ENCODE measurements around the gene C14orf93.
"Not testable (repeated sequence)": the region's sequence is repeated elsewhere in the genome, so short reads cannot be mapped to it uniquely, and the experiment has no call there.

C14orf93 gene

DNA sequence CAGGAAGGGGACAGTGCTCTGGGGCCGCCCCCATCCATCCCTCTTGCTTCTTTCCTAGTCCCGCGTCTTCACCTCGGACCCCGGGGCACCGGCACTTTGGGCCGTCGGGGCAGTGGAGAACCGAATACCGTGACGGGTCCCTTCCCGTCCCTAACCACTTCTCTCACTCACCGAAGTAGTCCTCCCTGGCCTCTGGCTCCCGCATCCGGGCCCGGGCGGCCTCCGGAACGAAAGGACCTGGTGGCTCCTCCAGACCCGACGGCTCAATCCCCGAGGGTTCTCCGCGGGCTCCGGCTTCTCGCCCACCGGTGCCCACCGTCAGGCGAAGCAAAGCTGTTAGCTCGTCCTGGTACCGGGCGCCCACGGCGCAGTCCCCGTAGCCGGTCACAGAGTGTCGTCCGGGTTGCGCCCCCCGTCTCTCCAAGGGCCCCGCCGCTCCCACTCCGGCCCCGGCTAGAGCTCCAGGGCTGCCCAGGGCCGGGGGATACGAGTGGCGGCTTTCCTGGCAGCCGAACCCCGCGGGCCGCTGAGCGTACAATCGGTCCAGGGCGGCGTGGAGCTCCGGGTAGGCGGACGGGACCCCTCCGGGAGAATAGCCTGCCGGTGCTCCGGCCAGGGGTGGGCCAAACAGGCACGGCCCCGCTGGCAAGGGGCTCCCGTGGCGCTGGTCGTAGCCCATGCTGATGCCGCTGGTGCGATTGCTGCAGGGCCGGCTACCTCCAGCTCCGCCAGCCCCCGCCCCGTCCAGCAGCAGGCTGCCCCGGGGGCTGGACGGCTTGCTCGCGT, 28.7 kb downstream of the C14orf93 start:
- intact Hi-C loops (cut with DNase I) = loop anchor here (10.0 kb wide), 1 partner anchor 46 kb away; no protein-coding TSS in a partner anchor
- no peak for DNase-seq

DNA sequence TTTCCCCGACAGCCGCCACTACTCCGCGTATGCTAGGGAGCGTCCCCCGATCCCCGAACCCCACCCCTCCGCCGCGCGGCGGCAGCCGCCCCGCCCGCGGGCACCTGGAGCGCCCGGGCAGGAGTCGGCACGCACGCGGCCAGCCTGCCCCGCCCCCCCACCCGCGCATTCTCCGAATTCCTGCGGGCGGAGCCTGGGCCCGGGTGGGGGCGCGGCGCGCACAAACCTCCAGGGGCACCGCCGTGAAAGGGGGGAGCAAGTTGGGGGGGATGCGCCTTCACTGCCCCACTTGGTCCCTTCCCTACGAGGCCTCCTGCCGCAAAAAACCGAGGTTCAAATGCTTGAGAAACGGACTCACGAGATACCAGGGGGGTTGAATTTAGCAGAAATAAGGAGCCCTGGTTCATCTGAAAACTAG, 29.3 kb downstream of the C14orf93 start:
- intact Hi-C loops (cut with DNase I) = loop anchor here (10.0 kb wide), 1 partner anchor 46 kb away; no protein-coding TSS in a partner anchor
- no peak for DNase-seq

DNA sequence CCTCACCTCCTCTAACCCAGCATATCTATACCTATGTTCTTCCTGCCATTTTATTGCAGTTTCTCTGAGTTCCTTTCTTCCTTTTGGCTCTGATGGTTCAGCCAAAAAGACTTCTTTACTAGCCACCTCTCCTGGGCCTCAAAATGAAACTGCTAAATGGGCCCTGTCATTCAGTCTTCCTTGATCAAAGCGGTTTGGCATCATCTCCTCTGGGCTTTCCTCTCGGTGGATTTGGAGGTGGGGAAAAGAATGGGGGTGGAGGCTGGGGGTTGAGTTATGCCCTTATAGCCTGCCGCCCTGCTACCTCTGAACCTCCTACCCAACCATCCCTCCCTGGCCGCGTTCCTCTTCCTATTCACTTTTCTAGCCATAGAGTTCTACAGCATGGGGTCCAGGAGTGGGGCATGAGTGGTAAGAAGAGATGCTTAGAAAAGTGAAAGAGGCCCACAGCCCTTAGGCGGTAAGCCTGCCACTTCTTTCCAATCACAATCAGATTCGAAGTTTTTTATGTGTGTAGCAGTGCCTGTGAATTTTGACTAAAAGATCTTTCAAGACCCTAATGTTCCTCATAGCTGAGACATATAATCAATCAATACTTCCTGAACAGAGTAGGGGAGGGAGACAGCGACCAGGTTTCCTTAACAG, 30.1 kb downstream of the C14orf93 start:
- DNase-seq = no peak
- intact Hi-C loops (cut with DNase I) = loop anchor here (10.0 kb wide), 1 partner anchor 45 kb away; no protein-coding TSS in a partner anchor

DNA sequence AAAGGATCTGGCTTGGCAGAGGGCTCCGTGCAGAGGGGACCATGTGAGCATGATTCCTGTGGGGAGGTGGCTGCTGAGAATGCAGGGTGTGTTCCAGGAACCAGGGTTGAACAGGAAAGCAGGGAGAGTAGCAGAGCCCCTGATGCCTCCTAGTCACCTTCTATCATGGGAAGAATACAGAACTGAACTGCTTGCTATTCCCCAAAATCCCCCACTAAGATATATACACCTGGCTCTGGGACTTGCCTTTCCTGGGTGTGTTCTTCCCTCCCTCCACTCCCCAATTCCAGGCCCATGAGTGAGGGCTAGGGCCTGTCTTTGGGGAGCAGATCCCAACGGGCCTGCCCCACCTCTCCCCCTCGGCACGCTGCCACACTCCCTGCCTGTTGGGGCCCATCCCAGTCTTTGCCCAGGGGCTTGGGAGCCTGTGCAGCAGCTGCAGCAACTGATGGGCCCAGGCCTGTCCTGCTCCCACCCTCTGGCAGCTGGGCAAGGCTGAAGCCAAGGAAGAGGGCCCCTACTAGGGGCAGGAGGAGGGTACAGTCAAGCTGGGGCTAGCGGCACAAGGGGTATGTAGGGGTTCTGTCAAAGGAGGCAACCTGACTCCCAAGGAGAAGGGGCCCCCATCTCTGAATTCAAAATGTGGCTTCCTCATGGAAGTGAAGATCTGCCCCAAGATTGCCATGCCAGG, 30.8 kb downstream of the C14orf93 start:
- intact Hi-C loops (cut with DNase I) = no loop called here
- DNase-seq = no peak

DNA sequence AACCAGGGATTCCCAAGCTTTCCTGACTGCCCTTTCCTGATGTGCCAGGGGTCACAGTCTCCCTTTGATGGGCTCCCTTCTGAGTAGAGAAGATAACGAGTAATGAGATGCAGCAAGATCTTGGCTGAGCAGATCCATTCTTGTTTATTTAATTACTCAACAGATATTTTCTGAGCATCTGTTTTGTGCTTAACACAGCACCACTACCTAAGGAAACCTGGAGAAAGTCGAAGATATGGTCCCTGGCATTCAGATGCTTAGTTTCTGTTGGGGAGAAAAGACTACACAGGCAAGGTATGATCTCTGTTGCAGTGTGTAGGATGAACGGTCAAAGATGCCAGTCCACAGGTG, 31.5 kb downstream of the C14orf93 start:
- intact Hi-C loops (cut with DNase I) = no loop called here
- no peak for DNase-seq

DNA sequence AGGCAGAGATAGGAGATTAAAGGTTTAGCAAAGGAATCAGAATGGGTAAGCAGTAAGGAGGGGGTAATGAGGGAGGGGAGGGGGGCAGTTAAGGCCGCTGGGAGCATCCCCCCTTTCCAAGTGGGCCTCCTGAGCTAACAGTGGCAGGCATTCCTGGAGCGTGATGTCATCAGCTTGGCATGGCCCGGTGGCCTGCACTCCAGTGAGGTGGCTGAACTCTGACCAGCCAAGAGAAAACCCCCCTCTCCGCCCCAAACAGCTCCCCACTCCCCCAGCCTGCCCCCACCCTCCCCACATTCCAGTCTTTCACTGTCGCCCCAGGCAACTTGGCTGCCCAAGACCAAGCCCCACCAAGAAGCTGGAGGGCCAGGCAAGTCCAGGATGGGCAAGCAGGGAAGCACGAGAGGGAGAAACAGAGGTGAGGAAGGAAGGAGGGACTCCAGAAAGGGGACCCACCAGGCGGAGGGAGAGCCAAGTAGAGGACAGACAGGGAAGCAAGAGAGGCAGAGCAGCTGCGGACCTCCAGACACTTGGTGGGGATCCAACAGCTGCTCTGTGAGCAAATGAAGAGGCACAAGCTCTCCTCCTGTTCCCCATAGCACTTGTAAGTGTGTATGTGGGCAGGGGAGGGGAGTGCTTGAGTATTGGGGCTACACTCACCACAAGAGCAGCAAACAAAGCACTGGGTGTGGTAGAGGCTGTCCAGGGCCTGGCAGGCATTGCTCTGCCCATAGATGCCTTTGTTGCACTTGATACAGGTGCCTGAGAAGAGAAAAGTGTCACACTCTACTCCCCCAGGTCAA, 32.1 kb downstream of the C14orf93 start:
- DNase-seq = peak in 1 of 42 donors; percentile 56
- intact Hi-C loops (cut with DNase I) = no loop called here

DNA sequence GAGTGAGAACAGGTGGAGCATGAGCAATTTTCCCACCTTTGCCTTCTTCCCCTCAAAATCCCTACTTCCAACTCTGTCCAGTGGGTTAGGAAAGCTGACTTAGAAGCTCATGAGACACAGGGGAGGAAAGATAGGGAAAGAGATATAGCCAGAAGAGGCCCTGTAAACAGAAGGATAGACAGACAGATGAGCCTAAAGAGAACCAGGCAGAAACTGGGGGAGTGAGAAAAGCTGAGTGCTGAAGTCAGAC, 32.6 kb downstream of the C14orf93 start:
- intact Hi-C loops (cut with DNase I) = no loop called here
- no peak for DNase-seq

DNA sequence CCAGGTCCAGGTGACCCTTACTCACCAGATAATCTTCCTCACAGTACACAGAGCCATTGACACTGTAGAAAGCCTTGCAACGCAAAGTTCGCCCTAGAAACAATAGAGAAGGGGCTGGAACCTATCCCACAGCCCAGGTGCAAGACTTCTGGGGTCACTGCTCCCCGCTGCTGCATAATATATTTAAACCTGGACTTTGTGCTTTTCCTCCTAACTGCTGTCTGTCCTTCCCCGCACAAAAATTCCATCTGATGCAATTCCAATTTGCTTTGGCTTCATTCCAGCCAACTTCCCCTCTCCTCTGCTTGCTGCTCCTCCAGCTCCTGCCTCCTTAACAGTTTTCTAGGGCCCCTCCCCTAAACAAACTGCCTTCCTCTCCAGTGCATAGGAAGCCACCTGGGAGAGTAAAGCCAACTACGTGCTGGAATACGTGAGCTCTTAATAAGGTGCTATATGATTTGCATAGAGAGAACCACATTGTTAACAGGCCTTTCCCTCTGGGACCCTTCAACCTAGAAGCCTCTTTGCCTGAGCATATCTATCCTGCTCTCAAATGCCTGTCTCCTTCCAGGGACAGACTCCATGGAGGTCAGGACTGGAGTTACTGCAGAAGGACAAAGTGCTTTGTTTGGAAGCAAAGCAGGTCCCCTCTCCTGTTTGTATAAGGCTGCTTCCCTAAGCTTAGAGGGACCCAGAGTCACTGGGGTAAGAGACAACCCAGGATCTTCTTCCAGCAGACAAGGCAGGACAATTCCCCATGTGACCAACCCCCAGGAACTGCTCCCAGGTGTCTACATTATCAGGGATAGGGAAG, 33.1 kb downstream of the C14orf93 start:
- intact Hi-C loops (cut with DNase I) = no loop called here
- DNase-seq = no peak

DNA sequence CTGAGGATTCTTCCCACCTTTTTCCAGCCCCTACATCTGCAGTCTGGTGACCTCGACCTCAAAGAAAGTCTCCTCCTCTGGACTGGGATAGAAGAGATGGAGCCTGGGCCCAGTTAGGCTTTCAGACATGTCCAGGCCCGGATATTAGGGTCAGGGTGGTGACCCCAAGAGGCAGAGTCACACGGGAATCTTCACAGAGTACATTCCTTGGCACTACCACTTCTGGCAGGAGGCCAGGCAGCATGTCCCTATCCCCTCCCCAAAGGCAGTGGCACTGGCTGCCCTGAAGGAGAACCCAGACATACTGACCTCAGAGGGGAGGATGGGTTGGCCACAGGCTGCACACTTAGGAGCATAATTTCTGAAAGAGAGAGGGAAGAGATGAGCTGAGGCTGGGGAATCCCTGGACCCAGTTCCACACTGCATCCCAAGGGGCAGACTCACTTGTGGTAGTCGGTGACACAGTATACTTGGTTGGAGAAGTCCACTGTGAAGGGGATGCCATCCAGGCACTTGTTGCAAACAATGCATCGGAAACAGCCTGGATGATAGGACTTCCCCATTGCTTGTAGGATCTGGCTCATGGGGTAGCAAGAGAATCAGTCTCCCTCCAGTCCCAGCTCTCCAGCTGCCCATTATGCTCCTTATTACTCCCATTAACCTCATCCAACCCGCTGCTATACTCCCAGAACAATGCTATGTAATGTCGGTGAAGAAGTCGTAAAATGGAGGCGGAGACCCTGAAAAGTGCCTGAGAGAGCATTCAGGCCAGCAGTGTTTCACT, 35.2 kb downstream of the C14orf93 start:
- intact Hi-C loops (cut with DNase I) = no loop called here
- no peak for DNase-seq

DNA sequence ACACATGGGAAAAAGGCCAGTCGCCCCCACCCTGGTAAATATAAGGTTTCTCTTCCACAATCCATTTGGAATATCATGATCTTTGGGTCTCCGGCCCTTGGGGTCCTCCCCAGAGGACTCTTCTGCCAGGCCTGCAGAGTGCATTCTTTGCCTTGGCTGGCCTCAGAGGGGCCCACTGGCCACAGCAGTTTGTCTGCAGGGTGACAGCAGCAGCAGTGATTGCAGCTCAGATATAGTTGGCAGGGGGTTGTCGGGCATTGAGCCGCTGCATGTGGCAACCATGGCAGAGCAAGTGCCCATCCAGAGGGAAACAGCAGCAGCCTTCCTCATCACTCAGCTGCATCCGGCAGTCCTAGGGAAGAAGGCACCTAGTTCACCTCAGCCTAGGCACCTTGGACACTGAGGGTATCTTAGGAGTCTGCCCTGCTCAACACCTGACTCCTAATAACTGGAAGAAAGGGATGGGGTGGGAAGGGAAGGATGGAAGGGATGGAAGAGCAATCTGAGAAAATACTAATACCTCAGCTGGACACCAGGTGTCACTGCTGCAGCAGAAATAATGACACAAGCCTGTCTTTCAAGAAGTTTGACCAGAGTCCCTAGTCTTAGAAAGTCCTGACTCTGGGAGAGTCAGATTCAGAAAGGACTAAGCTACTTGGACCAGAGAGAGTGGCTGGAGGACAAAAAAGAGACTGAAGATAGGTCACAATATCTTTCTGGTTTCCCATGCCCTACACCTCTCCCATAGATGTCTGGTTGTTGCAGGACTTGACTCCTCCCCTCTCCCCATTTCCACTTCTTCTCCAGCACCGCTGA, 36.5 kb downstream of the C14orf93 start:
- intact Hi-C loops (cut with DNase I) = no loop called here
- peak in 24 of 42 donors; percentile 20 to 76 (median 42) for DNase-seq

DNA sequence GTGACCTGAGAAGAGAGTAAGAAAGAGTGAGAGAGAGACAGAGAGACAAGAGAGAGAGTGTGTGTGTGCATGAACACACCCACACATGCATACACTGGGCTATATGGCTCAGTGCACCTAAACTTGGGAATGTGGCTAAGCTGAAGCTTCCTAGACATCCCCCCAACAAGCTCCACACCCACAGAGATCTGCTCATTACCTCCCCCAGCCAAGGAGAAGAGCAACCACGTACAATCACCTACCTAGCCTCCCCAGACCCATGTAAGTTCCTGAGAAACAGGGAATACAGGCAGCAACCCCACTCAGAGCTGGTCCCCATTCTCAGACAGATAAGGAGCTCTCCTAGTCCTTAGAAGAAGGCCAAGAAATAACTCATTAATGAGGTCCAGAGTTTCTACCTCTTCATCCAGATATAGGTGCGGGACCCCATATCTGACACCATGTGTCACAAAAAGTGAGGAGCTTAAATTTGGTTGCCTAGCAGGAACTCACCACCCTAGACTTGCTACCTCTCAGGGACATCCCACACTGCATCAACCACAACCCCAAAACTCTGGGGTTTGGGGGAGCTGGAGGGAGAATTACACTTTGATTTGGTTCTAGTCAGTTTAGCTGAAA, 37.5 kb downstream of the C14orf93 start:
- DNase-seq = no peak
- intact Hi-C loops (cut with DNase I) = no loop called here

DNA sequence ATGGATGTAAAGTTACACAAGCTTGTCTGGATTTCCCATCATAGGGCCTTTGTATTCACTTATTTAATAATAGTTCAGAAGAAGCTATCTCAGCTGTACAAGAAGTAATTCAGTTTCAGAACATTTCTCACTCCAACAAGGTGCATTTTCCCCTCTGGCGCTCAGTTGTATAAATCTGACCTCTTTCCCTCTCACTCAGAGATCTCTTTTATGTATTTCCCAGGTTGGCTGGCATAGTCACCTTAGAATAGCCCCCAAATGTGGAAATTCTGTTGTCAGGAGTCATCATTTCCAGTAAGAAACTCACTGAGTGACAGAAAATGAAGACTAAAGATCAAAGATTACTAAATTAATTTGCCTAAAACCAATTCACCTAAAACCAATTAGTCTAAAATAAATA, 38.8 kb downstream of the C14orf93 start:
- DNase-seq = no peak
- intact Hi-C loops (cut with DNase I) = no loop called here

DNA sequence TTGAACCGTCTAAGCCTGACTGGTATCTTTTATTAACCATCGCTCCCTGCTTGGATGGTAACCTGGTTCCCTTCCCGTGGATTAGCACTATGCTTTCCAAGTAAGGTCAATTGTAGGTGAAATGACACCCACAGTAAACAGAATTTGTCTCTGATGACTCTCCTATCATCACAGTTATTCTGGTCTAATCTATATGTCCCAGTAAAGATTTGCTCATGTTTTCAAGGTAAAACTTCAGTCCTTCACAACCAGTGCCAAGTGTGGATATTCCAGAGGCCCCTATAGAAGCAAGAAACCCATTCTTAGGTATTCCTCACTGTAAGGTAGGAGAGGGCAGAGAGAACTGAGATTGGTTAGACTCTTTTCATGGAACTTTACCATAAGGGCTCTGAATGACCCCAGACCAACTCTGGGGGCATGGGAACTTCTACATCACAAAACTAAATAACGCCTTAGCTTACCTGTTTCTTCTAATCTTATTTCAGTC, 43.1 kb downstream of the C14orf93 start:
- intact Hi-C loops (cut with DNase I) = no loop called here
- no peak for DNase-seq

DNA sequence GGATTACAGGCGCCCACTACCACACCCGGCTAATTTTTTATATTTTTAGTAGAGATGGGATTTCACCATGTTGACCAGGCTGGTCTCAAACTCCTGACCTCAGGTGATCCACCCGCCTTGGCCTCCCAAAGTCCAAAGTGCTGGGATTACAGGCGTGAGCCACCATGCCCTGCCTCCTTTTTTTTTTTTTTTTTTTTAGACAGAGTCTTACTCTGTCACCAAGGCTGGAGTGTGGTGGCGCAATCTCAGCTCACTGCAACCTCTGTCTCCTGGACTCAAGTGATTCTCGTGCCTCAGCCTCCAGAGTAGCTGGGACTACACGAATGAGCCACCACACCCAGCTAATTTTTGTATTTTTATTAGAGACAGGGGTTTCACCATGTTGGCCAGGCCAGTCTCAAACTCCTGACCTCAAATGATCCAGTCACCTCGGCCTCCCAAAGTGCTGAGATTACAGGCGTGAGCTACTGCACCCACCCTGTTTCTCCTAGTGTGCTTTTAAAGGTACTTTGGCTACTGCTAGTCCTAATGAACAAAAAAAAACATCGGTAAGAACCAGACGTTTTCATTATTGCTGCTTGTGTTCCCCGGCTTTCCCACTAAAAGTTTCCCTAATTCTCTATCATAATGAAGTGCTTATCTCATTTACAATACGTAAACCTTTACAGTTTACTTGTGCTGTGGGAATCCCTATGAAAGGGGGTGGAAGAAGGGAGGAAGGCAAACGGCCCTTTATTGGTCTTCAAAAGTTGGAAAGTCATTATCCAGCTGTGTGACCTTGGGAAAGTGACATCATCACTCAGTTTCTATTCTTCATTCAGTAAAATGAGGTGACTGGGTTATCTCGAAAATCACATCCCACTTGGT, 43.8 kb downstream of the C14orf93 start:
- intact Hi-C loops (cut with DNase I); DNase-seq: not testable (repeated sequence)

DNA sequence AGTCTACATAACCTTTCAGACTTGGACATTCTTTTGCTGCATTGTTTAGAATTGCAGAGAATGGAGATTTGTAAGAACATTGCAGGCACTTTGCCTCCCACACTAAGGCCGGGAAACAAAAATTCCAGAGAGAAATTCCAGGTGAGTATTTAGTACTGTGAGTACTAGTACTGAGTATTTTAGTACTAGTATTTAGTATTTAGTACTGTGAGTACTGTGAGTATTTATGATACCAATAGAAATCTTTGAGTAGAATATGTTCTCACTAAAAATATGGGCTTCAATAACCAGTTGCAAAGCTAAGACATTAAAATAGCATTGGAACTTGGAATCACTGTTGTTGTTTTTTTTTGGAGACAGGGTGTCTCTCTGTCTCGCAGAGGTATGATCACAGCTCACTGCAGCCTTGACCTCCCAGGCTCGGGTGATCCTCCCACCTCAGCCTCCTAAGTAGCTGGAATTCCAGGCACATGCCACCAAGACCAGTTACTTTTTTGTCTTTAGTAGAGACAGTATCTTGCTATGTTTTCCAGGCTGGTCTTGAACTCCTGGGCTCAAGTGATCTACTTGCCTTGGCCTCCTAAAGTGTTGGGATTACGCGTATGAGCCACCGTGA, 47.8 kb downstream of the C14orf93 start:
- intact Hi-C loops (cut with DNase I) = no loop called here
- DNase-seq = no peak
